Fibroblast of gingiva (primary cell): ENCODE measurements around the gene NOL9.
"Not testable (repeated sequence)": the region's sequence is repeated elsewhere in the genome, so short reads cannot be mapped to it uniquely, and the experiment has no call there.

Source experiments
- DNase-seq: peaks from one replicate; pipeline ENCODE4 v3.0.0-alpha.2; 2011; ENCODE audit warnings: low read depth

Gene NOL9

DNA sequence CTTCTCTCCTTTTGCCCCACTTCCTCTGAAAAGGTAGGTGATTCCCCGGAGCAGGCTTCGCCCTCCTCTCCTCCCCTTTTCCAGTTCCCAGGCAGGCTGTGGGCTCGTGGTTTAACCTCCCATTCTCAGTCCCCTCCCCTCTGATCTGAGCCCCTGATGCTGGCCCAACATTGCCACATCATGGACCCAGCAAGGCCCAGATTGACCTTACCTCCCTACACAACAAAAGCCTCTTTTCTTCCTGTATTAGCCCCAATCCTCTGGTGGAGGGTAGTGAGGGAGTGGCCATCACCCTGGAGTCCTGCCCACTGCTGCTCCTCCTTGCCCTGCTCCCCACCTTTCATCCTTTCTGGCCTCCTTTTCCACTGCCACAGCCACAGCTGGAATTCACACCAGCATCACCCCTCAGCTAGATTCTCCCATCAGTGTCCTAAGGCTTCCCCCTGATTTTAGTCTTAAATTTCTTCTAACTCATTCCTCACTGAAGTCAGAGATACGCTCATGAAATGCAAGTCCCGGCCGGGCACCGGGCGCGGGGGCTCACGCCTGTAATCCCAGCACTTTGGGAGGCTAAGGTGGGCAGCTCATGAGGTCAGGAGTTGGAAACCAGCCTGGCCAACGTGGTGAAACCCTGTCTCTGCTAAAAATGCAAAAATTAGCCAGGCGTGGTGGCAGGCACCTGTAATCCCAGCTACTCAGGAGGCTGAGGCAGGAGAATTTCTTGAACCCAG lies 18.5 kb upstream of the NOL9 start:
- no peak for DNase-seq

DNA sequence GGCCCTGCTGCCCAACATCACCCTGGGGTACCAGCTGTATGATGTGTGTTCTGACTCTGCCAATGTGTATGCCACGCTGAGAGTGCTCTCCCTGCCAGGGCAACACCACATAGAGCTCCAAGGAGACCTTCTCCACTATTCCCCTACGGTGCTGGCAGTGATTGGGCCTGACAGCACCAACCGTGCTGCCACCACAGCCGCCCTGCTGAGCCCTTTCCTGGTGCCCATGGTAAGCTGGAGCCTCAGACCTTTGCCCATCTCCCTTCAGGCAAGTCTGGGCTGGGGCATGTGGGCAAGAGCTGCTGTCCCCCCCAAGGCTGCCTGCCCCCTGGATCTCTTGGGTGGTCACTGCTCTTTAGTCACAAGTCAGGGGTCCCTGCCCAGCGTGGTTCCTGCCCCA lies 16.7 kb upstream of the NOL9 start:
- DNase-seq, result no peak

DNA sequence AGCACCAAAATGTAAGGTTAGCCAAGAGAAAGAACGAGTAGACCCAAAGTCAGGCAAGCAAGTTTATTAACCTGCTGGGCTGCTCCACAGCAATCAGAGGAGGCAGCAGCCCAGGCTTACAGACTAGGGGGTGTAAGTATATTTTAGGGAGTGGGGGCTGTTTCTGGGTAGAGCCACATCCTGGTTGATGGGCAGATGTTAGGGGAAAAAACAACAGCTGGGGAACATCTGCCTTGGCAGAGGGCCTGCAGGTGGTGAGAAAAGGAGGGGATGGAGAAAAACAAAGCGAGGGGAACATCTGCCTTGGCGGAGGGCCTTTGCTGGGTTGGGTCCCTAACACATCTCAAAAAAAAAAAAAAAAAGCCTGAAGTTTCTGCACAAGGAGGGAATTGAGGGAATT lies 15.8 kb upstream of the NOL9 start:
- no peak for DNase-seq

DNA sequence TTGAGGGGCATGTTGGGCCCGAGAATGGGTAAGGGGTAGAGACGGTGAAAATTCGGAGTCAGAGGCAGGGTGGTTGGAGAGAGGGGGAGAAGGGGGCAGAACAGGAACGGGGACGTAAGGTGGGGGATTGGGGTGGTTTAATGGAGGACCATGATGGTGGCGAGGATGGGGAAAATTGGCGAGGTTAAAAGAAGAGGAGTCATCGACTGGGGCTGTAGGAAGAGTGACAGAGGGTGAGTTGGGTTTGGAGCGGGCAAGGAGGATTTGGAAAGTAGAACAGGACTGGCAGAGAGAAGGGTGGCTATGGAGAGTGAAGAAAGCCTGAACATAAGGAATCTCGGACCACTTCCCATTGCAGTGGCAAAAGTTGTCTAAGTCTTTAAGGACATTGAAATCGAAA lies 14.7 kb upstream of the NOL9 start:
- no peak for DNase-seq

DNA sequence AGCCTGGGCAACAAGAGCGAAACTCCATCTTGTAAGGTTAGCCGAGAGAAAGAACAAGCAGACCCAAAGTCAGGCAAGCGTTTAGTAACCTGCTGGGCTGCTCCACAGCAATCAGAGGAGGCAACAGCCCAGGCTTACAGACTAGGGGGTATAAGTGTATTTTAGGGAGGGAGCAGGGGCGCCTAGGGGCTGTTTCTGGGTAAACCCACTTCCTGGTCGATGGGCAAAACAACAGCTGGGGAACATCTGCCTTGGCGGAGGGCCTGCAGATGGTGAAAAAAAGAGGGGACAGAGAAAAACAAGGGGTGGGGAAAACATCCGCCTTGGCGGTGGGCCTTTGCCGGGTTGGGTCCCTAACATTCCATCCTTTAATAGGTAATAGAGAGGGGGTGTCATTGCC lies 6.0 kb upstream of the NOL9 start:
- DNase-seq, result no peak

DNA sequence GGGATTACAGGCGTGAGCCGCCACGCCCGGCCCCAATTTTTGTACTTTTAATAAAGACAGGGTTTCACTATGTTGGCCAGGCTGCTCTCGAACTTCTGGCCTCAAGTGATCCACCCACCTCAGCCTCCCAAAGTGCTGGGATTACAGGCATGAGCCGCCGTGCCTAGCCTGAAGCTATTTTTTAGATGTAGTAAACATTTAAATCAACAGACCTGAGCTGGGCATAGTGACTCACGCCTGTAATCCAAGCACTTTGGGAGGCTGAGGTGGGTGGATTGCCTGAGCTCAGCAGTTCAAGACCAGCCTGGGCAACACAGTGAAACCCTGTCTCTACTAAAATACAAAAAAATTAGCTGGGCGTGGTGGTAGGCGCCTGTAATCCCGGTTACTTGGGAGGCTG lies 4.8 kb upstream of the NOL9 start:
- not testable (repeated sequence) for DNase-seq

DNA sequence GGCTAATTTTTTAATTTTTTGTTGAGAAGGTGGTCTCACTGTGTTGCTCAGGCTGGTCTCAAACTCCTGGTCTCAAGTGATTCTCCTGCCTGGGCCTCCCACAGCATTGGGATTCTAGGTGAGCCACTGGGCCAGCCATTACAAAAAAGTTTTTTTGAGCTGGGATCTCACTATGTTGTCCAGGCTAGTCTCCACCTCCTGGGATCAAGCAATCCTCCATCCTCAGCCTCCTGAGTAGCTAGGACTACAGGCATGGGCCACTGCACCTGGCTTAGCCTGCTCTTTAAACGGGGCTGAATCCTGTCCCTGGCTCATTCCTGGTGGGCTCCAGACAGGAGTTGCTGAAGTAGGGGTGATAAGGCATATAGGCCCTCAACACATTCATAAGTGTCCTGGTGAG lies 3.3 kb upstream of the NOL9 start:
- no peak for DNase-seq

DNA sequence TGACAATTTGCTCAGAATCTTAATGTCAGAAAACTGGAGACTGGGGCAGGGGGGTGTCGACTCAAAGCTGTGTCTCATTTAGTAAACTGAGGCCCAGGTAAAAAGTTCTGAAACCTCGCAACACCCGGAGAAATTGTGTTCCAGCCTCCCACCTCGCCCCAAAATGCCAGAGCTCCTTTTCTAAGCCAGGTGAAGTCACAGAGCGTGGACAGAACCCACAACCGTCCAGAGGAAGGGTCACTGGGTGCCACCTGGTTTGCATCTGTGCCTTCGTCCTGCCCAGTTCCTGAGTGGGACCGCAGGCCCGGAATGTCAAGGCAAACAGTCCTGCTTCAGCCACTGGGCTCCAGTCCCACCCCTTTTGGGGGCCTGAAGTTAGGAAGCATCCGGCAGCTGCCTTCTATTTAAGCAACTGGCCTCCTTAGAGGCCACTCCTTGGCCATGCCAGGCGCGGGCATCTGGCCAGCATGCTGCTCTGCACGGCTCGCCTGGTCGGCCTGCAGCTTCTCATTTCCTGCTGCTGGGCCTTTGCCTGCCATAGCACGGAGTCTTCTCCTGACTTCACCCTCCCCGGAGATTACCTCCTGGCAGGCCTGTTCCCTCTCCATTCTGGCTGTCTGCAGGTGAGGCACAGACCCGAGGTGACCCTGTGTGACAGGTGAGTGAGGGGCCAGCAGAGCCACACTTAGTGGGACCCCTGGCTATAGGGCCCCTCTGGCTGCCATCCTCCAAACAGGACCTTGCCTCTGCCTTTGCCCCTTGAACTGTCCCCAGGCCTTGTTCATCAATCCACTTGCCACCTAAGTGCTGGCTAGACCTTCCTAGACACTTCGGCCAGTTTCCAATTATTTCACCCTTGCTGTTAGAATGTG lies 830 bp upstream of the NOL9 start, which contains the start of gene TAS1R1:
Gene TAS1R1, plus strand, starts transcription at position 401 of the 872 bp plus-strand sequence. Its CDS starts 67 bp downstream, at position 468.
- DNase-seq, result peak; percentile 81

DNA sequence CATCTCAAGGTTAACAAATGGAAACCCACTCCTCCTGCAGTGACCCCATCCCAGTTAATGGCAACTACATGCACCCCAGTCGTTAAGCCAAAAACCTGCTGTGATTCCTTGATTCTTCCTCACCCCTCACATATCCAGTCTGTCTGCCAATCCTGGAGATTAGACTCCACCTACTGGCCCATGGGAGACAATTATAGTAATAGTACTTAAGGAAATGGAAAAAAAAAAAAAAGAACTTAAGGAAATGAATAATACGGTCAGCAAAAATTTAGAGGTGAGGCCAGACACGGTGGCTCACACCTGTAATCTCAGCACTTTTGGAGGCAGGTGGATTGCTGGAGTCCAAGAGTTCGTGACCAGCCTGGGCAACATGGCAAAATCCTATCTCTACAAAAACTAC lies 7.0 kb downstream of the NOL9 start:
- DNase-seq, result no peak

DNA sequence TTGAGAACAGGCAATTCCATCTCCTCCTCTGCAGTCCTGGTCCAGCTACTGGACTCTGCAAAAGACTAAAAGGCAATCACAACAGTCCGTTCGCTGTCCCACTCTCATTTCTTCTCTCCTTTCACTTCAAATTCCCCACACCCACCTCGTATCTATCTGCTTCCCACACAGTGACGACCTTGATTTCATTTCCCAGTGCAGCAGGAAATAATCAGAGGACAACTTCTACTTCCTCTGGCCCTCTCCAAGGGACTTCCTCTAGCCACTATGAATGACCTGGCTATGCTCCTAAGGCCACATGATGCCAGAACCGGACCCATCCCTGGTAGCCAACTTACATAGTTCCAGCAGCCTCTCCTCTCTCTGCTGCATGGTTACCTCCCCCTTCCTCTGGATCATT lies 8.0 kb downstream of the NOL9 start:
- no peak for DNase-seq

DNA sequence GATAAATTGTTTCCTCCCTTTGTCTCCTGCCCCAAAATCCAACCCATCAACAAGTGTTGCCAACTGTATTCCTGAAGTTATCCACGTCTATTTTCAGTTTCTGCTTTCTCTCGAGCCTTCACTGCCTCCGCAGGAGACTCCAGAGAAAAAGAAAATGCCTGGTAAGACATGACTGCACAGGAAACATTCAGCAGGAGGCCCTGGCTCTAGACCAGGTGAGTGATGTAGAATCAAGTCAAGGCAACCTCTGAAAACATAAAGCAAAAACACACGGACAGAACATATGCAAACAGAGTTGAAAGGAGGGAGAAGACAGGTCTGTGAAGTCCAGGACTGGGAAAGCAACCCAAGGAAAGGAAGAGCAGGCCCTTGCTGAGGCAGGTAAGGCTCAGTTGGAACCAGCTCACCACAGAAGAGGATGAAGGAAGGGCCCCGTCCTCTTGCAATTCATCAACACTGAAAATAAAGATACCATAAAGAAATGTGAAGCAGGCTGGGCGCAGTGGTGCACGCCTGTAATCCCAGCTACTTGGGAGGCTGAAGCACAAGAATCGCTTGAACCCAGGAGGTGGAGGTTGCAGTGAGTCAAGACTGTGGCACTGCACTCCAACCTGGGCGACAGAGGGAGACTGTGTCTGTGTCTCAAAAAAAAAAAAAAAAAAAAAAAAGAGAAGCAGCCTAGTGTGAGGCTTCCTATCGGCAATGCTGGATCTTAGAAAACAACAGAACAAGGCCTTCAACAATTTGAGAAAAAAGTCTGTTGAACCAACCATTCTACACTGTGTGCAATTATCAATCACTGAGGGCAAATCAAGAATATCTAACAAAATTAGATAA lies 8.8 kb downstream of the NOL9 start:
- no peak for DNase-seq

DNA sequence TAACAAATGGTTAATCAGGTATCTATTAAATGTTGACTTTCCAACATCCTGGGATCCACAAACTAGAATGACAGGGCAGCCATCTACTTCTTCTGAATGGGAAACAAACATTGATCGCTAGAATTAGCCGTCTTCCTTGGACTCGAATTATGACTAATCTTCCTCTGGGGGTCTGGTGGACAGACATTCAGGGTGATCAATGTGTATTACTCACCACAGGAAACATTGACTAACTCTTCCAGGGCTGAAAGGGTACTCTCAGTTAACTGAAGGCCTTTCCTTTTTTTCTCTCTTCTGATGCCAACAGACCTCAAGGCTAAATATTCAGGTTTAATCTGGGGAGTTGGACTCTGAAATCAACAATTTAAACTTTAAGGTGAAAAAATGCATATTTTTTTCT lies 9.5 kb downstream of the NOL9 start:
- DNase-seq, result no peak

DNA sequence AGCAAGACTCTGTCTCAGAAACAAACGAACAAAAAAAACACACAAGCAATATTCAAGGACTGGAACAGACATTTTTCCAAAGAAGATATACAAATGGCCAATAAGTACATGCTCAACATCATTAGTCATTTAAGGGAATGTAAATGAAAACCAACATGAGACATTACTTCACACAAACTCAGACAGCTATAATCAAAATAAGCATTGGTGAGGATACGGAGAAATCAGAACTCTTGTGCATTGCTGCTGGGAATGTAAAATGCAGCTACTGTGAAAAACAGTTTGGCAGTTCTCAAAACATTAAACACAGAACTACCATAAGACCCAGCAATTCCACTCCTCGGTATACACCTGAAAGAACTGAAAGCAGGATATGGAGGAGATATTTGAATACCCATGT lies 15.4 kb downstream of the NOL9 start:
- peak; percentile 64 for DNase-seq

DNA sequence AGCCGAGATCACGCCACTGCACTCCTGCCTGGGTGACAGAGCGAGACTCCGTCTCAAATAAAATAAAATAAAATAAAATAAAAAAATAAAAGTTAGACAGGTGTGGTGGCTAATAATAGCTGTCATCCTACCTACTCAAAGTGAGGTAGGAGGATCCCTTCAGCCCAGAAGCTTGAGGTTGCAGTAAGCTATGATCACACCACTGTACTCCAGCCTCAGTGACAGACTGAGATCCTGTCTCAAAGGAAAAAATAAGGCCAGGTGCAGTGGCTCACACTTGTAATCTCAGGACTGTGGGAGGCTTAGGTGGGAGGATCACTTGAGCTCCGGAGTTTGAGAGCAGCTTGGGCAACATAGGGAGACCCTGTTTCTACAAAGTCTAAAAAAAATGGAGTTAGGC lies 18.0 kb downstream of the NOL9 start:
- DNase-seq, result no peak

DNA sequence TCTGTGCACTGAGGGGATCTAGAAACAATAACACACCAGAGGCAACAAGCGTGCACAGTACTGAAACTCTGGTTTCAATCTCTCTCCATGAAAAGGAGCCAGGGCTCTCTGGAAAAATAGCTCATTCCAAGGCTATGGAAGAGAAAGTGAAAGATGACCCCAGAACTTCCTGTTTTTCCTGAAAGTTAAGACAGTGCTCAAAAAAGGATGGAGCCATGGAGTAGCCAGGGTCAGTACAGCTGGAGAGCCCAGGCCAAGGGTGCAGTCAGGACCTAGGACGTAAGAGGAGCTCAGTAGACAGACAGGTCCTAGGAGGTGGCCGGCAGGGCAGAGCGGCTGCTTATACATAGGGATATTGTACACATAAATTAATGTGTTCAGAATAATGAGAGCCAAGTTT lies 19.1 kb downstream of the NOL9 start:
- no peak for DNase-seq

DNA sequence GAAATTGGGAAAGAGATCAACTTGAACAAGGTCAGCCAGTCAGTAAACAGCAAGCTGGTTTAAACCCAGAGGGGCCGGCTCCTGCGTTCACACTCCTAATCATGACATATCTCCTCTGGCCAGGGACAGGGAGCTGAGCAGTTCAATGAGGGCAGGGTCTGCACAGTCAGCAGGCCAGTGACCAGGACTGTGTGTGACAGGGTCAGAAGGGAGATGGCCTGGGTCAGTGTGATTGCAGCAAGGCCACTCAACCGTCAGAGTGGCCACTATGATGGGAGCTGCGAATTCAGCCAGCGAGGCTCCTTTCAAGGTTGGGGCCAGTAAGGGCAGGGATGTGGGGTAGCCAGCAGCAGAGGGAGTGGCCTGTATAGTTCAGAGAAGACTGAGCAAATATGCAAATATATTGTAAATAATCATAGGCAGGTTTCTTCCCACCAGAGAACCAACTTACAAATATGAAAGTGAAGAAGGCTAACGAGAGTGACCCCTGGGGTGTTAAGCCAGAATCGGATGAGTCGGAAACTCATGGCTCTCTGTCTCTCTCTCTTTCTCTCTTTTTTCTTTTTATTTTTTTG lies 20.0 kb downstream of the NOL9 start:
- DNase-seq, result no peak

DNA sequence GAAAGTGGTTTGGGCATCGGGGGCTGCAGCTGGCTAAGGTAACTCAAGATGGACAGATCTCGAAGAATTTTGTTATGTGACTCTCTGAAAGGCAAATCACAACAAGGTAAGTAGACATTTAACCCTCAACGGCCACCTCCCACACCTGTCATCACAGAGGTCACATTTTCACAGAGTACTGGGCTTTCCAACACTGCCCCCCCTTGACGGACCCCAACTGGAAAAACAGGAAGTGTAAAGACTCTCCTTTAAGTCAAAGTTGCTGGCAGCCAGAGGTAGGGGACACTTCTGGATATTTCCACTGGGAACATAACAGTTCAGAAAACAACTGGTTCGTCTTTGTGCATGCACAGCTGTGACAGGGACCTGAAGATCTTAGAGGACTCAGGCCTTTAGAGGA lies 22.3 kb downstream of the NOL9 start:
- no peak for DNase-seq

DNA sequence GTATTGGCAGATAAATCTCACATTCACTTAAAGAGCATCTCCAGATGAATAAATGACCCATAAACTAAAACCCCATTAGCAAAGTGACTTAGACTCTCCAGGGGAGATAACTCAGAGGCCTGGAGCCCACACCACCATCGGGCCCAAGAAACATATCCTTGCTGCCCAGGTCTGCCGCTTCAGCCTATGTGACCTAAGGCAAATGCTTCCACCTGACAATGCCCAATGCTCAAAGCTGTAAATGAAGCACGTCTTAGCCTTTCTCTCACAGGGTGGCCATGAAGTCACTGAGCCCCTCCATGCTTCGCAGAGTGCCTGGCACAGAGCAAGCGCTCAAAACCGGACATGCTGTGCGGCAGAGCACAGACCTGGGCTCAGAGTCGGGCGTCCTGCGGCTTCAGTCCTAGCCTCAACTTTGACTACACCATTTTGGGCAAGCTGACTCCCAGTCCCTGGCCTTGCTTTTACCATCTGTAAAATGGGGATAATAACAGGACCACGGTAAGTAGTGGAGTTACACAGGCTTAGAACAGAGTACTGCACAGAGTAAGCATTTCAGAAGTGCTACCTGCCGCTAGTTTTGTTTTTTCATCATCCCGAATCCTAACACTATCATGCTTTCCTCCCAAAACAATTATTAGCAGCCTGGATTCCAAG lies 23.7 kb downstream of the NOL9 start:
- DNase-seq, result no peak

DNA sequence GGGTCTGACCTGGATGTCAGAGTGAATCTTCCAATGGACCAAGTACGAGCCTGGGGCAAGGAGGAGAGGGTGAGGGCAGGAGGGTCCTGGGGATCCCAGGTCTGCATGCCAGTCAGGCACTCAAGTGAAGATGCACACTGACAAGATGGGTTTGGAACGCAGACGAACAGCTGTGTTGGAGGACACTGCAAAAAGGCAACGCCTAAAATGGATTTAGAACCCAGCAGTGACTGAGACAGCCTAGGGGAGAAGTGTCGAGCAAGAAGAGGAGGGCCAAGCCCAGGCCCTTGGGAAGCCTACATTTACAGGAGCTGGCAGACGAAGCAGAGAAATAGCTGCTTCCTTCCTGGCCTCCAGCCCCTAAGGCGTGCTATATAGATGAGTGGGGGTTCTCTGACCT lies 25.8 kb downstream of the NOL9 start:
- DNase-seq, result no peak

DNA sequence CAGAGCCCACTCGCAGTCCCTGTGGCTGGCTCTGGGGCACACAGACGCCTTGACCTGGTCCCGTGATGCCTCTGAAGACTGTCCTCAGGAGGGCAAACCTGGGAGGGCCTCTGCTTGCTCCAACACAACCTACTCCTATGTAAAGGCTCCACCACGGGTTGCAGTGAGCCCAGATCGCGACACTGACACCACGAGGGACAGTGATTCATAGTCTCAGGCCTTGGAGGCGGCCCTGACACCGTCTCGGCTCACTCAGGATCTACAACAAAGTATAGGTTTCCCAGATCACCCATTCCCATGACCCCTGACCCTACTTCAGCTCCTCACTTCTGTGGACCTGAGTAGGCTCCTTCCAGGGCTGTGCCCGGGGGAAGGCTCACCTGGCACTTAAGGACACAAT lies 28.0 kb downstream of the NOL9 start:
- DNase-seq, result no peak

DNA sequence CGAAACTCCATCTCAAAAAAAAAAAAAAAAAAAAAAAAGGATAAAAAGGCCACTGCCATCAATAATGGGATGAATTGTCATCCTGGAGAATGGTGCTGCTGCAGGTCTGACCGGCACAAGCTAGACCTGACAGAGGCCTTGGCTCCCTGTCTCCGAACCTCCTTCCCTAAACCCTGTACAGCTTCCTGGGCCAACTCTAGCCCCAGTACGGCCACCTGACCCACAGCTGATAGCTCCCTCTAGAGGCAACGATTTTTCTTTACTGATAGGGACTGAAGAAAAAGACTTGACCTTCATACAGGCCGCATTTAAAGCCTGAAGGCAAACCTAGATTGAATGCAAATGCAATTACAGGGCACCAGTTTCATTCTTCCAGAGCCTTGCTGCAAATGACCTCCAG lies 30.7 kb downstream of the NOL9 start:
- peak; percentile 36 for DNase-seq

DNA sequence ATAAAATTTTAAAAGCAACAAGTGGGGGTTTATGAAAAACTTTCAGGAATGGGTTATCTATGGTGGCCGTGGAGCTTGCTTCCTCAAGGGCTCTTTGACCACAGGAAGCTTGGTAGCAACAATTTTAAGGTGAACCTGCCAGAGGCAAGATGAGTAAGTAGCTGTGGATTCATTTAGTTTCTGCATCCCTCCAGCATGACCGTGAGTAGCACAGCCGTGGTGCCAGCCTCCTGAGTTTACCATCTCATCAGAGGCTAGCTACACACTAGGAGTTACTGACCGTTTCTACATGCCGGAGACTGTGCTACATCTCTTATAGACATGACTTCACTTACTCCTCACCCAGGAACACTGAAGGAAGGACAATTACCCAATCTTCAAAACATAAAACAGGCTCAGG lies 32.8 kb downstream of the NOL9 start:
- DNase-seq, result no peak
